Measurements from ENCODE around the gene ST6GAL1. TPM values are rescaled to one million over a fixed set of nuclear protein-coding genes. Genes with fewer than 3 reads are reported as not detected.
"Not testable (repeated sequence)": the region's sequence is repeated elsewhere in the genome, so short reads cannot be mapped to it uniquely, and the experiment has no call there.

ST6GAL1 gene
- total RNA-seq, 1 donor from 2014 or later: 59.9 TPM

GRCh38 chr3:186965141-186965879 lies 35.0 kb downstream of the ST6GAL1 start:
- DNase-seq (ENCODE audit: low spot score in 2 of 2): no peak
- H3K9me3 ChIP-seq: no peaks in the 10 kb centered on the region
- H3K27ac ChIP-seq: peak overlapping the region; percentile 87 to 88
- H3K36me3 ChIP-seq: peaks cover 7 to 15% of the 10 kb centered on the region in 2 donors
- no peak overlapping the region for H3K4me3 ChIP-seq
- intact Hi-C loops (cut with DNase I): no loop called here
- H3K4me1 ChIP-seq: peaks cover 5 to 38% of the 10 kb centered on the region in 2 donors
- no peak for TF ChIP-seq CTCF (IDR thresholded peaks at IDR 0.05)
- H3K27me3 ChIP-seq: no peaks in the 10 kb centered on the region

GRCh38 chr3:186966406-186966805 lies 36.1 kb downstream of the ST6GAL1 start:
- no peak overlapping the region for H3K4me3 ChIP-seq
- H3K36me3 ChIP-seq: peaks cover 7 to 15% of the 10 kb centered on the region in 2 donors
- H3K4me1 ChIP-seq: peaks cover 13 to 47% of the 10 kb centered on the region in 2 donors
- intact Hi-C loops (cut with DNase I): no loop called here
- no peak for DNase-seq (ENCODE audit: low spot score in 2 of 2)
- peak overlapping the region; percentile 87 to 88 for H3K27ac ChIP-seq
- TF ChIP-seq CTCF (IDR thresholded peaks at IDR 0.05): no peak
- H3K27me3 ChIP-seq: no peaks in the 10 kb centered on the region
- H3K9me3 ChIP-seq: no peaks in the 10 kb centered on the region

- H3K27me3 ChIP-seq; H3K9me3 ChIP-seq; H3K4me3 ChIP-seq; intact Hi-C loops (cut with DNase I); DNase-seq (ENCODE audit: low spot score in 2 of 2): not testable (repeated sequence)
- H3K4me1 ChIP-seq: peaks cover 15 to 48% of the 10 kb centered on the region in 2 donors
- H3K36me3 ChIP-seq: peaks cover 7 to 19% of the 10 kb centered on the region in 2 donors
- H3K27ac ChIP-seq: peak overlapping the region; percentile 87 to 88
Measured at GRCh38 chr3:186967236-186967635, 36.9 kb downstream of the ST6GAL1 start.

GRCh38 chr3:186967686-186968085 lies 37.4 kb downstream of the ST6GAL1 start:
- Histone ChIP-seq H3K4me1 (peaks cover 20 to 51% of the 10 kb centered on the region in 2 donors), H3K4me3 (no peak overlapping the region), H3K27ac (peak overlapping the region; percentile 87 to 88), H3K36me3 (peaks cover 7 to 19% of the 10 kb centered on the region in 2 donors), H3K9me3 (no peaks in the 10 kb centered on the region), H3K27me3 (no peaks in the 10 kb centered on the region)
- TF ChIP-seq CTCF (IDR thresholded peaks at IDR 0.05): no peak
- no peak for DNase-seq (ENCODE audit: low spot score in 2 of 2)
- intact Hi-C loops (cut with DNase I): no loop called here

GRCh38 chr3:186969607-186970006 lies 39.3 kb downstream of the ST6GAL1 start:
- Histone ChIP-seq H3K4me1 (peaks cover 32 to 70% of the 10 kb centered on the region in 2 donors), H3K27ac (peak overlapping the region; percentile 87 to 88), H3K27me3 (no peaks in the 10 kb centered on the region), H3K4me3 (no peak overlapping the region), H3K9me3 (no peaks in the 10 kb centered on the region), H3K36me3 (peaks cover 4 to 6% of the 10 kb centered on the region in 2 donors)
- no peak for DNase-seq (ENCODE audit: low spot score in 2 of 2)
- no peak for TF ChIP-seq CTCF (IDR thresholded peaks at IDR 0.05)
- intact Hi-C loops (cut with DNase I): loop anchor here (2.0 kb wide), 2 partner anchors 29 to 39 kb away; partner anchors contain the start of gene ST6GAL1

- DNase-seq (ENCODE audit: low spot score in 2 of 2); H3K36me3 ChIP-seq; H3K9me3 ChIP-seq; H3K4me3 ChIP-seq; H3K27me3 ChIP-seq: not testable (repeated sequence)
- H3K4me1 ChIP-seq: peaks cover 33 to 80% of the 10 kb centered on the region in 2 donors
- intact Hi-C loops (cut with DNase I): loop anchor here (2.0 kb wide), 2 partner anchors 30 to 40 kb away; partner anchors contain the start of gene ST6GAL1
- H3K27ac ChIP-seq: peak overlapping the region; percentile 87 to 88
Measured at GRCh38 chr3:186971106-186971505, 40.8 kb downstream of the ST6GAL1 start.
